H1 (cell line): ENCODE measurements around the gene MYO1F. TPM values are rescaled to one million over a fixed set of nuclear protein-coding genes. Genes with fewer than 3 reads are reported as not detected.
A peak's percentile ranks its signal among the peaks of the same experiment; 100 is the strongest.

Experiments
- CTCF ChIA-PET: fragments of 300-600 bp; sonication (Branson Sonifier 250); formaldehyde crosslinking; loops from one replicate; lab custom pipeline; 2021; ENCODE audit not compliant: partially characterized antibody; lab: Charles Lee
- POLR2A ChIA-PET: fragments of 300-600 bp; sonication (Branson Sonifier 250); formaldehyde crosslinking; loops from one replicate; lab custom pipeline; 2021; ENCODE audit warnings: inconsistent platforms; ENCODE audit not compliant: partially characterized antibody; lab: Charles Lee
- DNase-seq, 2 experiments: peaks; one replicate each; pipeline versions ENCODE4 v3.0.0 to v3.0.0-alpha.2; 2010 to 2022; ENCODE audit warnings: low spot score in 2 of 2, low read depth in 1 of 2, mixed read lengths in 1 of 2
- FAIRE-seq: peaks from 2 replicates; lab custom pipeline; 2011; peaks lifted over from hg19 to GRCh38; lab: Jason Lieb, UNC
- H2AFZ ChIP-seq: 2 replicates; pipeline ENCODE4 v1.8.1; 2012; ENCODE audit warnings: low read length, inconsistent platforms
- H2AK5ac ChIP-seq: 2 replicates; pipeline ENCODE4 v1.6.1; 2013; ENCODE audit warnings: low read depth, low read length
- H2BK120ac ChIP-seq: replicated peaks from 2 replicates; pipeline ENCODE3; 2013; ENCODE audit warnings: low read depth, low read length, inconsistent platforms
- H2BK12ac ChIP-seq: 2 replicates; pipeline ENCODE4 v1.6.1; 2013; ENCODE audit warnings: low read depth, low read length
- H2BK15ac ChIP-seq: 2 replicates; pipeline ENCODE4 v1.6.1; 2013; ENCODE audit warnings: low read length
- H2BK20ac ChIP-seq: 2 replicates; pipeline ENCODE4 v1.6.1; 2013; ENCODE audit warnings: low read length
- H2BK5ac ChIP-seq: 2 replicates; pipeline ENCODE4 v1.6.1; 2013; ENCODE audit warnings: low read depth, low read length
- H3K14ac ChIP-seq: 2 replicates; pipeline ENCODE4 v1.6.1; 2013; ENCODE audit warnings: inconsistent platforms; ENCODE audit not compliant: insufficient read length
- H3K18ac ChIP-seq: 2 replicates; pipeline ENCODE4 v1.6.1; 2013; ENCODE audit warnings: low read length; ENCODE audit errors: extremely low read depth
- H3K23ac ChIP-seq: 2 replicates; pipeline ENCODE4 v1.6.1; 2013; ENCODE audit warnings: inconsistent platforms; ENCODE audit not compliant: insufficient read length
- H3K23me2 ChIP-seq: 2 replicates; pipeline ENCODE4 v1.6.1; 2013; ENCODE audit warnings: low read depth, low read length
- H3K27ac ChIP-seq: 2 replicates; pipeline ENCODE4 v1.6.1; 2011; ENCODE audit warnings: low read depth, low read length, inconsistent platforms
- H3K27me3 ChIP-seq, 4 experiments: replicated peaks in 1 of 4; 1 replicate in 1 of 4; 2 replicates in 3 of 4; pipeline versions ENCODE4 v1.6.1 to v1.8.1; 2011 to 2013; ENCODE audit warnings: low read length in 3 of 4, mild to moderate bottlenecking in 3 of 4, inconsistent platforms in 2 of 4, mixed read lengths in 2 of 4, moderate library complexity in 1 of 4; ENCODE audit not compliant: control insufficient read depth in 3 of 4, insufficient read depth in 3 of 4; ENCODE audit errors: extremely low read depth in 1 of 4
- H3K36me3 ChIP-seq, 4 experiments: 2 replicates each; pipeline versions ENCODE4 v1.6.1 to v1.8.1; 2011 to 2013; ENCODE audit warnings: mild to moderate bottlenecking in 4 of 4, low read length in 3 of 4, moderate library complexity in 2 of 4, control low read depth in 1 of 4, inconsistent platforms in 1 of 4; ENCODE audit not compliant: insufficient read depth in 4 of 4, control insufficient read depth in 2 of 4
- H3K4ac ChIP-seq: replicated peaks from 2 replicates; pipeline ENCODE3; 2013; ENCODE audit warnings: low read length, low read depth, mixed read lengths, inconsistent platforms; ENCODE audit not compliant: insufficient read length
- H3K4me1 ChIP-seq, 4 experiments: replicated peaks in 1 of 4; 1 replicate in 1 of 4; 2 replicates in 3 of 4; pipeline versions ENCODE4 v1.6.1 to v1.8.1; 2011 to 2013; ENCODE audit warnings: low read length in 3 of 4, inconsistent platforms in 2 of 4, mixed read lengths in 1 of 4; ENCODE audit not compliant: insufficient read depth in 4 of 4, control insufficient read depth in 3 of 4
- H3K4me2 ChIP-seq, 2 experiments: 2 replicates each; pipeline versions ENCODE4 v1.6.1 to v1.8.1; 2011 to 2013; ENCODE audit warnings: low read depth in 2 of 2, low read length in 2 of 2, control low read depth in 1 of 2, inconsistent platforms in 1 of 2, mild to moderate bottlenecking in 1 of 2; ENCODE audit not compliant: insufficient read depth in 1 of 2
- H3K4me3 ChIP-seq, 4 experiments: fragments of 200-600, 300-600 bp in 1 of 4; sonication (generic), shearing (Covaris generic), sonication (Bioruptor Twin) in 1 of 4; 2 replicates each; pipeline versions ENCODE4 v1.5.1 to v1.8.1; 2011 to 2016; ENCODE audit warnings: low read length in 4 of 4, low read depth in 3 of 4, control low read depth in 2 of 4, inconsistent platforms in 2 of 4, mild to moderate bottlenecking in 2 of 4, mixed read lengths in 1 of 4, moderate library complexity in 1 of 4; ENCODE audit not compliant: insufficient read depth in 2 of 4; ENCODE audit errors: extremely low read depth in 1 of 4
- H3K56ac ChIP-seq: replicated peaks from 2 replicates; pipeline ENCODE3; 2013; ENCODE audit warnings: low read depth, mild to moderate bottlenecking, mixed read lengths, low read length, inconsistent platforms; ENCODE audit not compliant: insufficient read length
- H3K79me1 ChIP-seq: 2 replicates; pipeline ENCODE4 v1.6.1; 2013; ENCODE audit warnings: low read depth, low read length, control low read depth
- H3K79me2 ChIP-seq, 2 experiments: 2 replicates each; pipeline versions ENCODE4 v1.6.1 to v1.8.1; 2012 to 2013; ENCODE audit warnings: low read length in 2 of 2, mild to moderate bottlenecking in 2 of 2, inconsistent platforms in 1 of 2; ENCODE audit not compliant: insufficient read depth in 2 of 2, control insufficient read depth in 1 of 2
- H3K9ac ChIP-seq, 4 experiments: replicated peaks in 1 of 4; 1 replicate in 1 of 4; 2 replicates in 3 of 4; pipeline versions ENCODE4 v1.6.1 to v1.8.1; 2011 to 2013; ENCODE audit warnings: low read depth in 3 of 4, low read length in 3 of 4, control low read depth in 2 of 4, mild to moderate bottlenecking in 2 of 4, moderate library complexity in 2 of 4, inconsistent platforms in 1 of 4; ENCODE audit errors: extremely low read depth in 1 of 4
- H3K9me3 ChIP-seq, 2 experiments: 2 replicates each; pipeline versions ENCODE4 v1.6.1 to v1.8.1; 2012 to 2013; ENCODE audit warnings: mild to moderate bottlenecking in 2 of 2, moderate library complexity in 2 of 2, control low read depth in 1 of 2, inconsistent platforms in 1 of 2, low read depth in 1 of 2, low read length in 1 of 2, mixed read lengths in 1 of 2; ENCODE audit not compliant: insufficient read depth in 2 of 2
- H4K20me1 ChIP-seq, 2 experiments: replicated peaks in 1 of 2; 2 replicates each; pipeline versions ENCODE3 to v1.8.1; 2011 to 2013; ENCODE audit warnings: inconsistent platforms in 2 of 2, low read length in 2 of 2, mild to moderate bottlenecking in 1 of 2; ENCODE audit not compliant: insufficient read depth in 2 of 2, control insufficient read depth in 1 of 2
- H4K5ac ChIP-seq: 2 replicates; pipeline ENCODE4 v1.6.1; 2013; ENCODE audit warnings: low read length, low read depth, mixed read lengths, inconsistent platforms; ENCODE audit not compliant: insufficient read length
- H4K8ac ChIP-seq: 2 replicates; pipeline ENCODE4 v1.8.0; 2013; ENCODE audit warnings: mild to moderate bottlenecking, moderate library complexity, low read length, inconsistent platforms; ENCODE audit not compliant: insufficient read depth; ENCODE audit errors: extremely low read depth
- H4K91ac ChIP-seq: replicated peaks from 2 replicates; pipeline ENCODE3; 2013; ENCODE audit warnings: low read length, mixed read lengths, inconsistent platforms; ENCODE audit not compliant: insufficient read length
- ASH2L ChIP-seq: fragments of 200-600, 300-600 bp; sonication (generic); IDR thresholded peaks from one replicate; pipeline ENCODE4 v1.7.1; 2017; ENCODE audit warnings: low read length
- CHD2 ChIP-seq: IDR thresholded peaks from 2 replicates; pipeline ENCODE4 v1.6.1; 2012; ENCODE audit warnings: low read length, improper control_type of control experiment
- E2F6 ChIP-seq: IDR thresholded peaks from 2 replicates; pipeline ENCODE4 v1.6.1; 2012; ENCODE audit warnings: inconsistent platforms
- EGR1 ChIP-seq: IDR thresholded peaks from 2 replicates; pipeline ENCODE4 v1.6.1; 2011; ENCODE audit warnings: low read depth, low read length, borderline replicate concordance
- PHF8 ChIP-seq: fragments of 200-600 bp; sonication (generic); conservative IDR thresholded peaks from 2 replicates; pipeline ENCODE4 v1.7.1; 2012; ENCODE audit warnings: low read depth, mild to moderate bottlenecking, inconsistent platforms, low read length, moderate library complexity
- RAD21 ChIP-seq, 2 experiments: IDR thresholded peaks in 1 of 2; conservative IDR thresholded peaks in 1 of 2; 2 replicates each; pipeline ENCODE4 v1.6.1; 2011; ENCODE audit warnings: low read depth in 2 of 2, low read length in 2 of 2, improper control_type of control experiment in 1 of 2, inconsistent platforms in 1 of 2, mild to moderate bottlenecking in 1 of 2, moderate library complexity in 1 of 2
- SAP30 ChIP-seq: fragments of 300-600 bp; sonication (generic); IDR thresholded peaks from 2 replicates; pipeline ENCODE4 v1.7.1; 2012; ENCODE audit warnings: low read length, moderate library complexity, mild to moderate bottlenecking, inconsistent platforms; ENCODE audit not compliant: insufficient read depth, insufficient replicate concordance
- SP4 ChIP-seq: IDR thresholded peaks from 2 replicates; pipeline ENCODE4 v1.6.1; 2012; ENCODE audit warnings: low read length, inconsistent platforms
- TEAD4 ChIP-seq: IDR thresholded peaks from 2 replicates; pipeline ENCODE4 v1.6.1; 2012; ENCODE audit warnings: low read depth, low read length, inconsistent platforms, mixed read lengths
- WGBS, 2 experiments: shearing (Covaris generic) in 1 of 2; methylation state at CpG; one replicate each; pipeline versions ENCODE4 v1.1.6 to v1.1.7; 2013 to 2015; ENCODE audit warnings: low lambda C conversion rate in 2 of 2, mixed read lengths in 2 of 2, inconsistent platforms in 1 of 2, low coverage in 1 of 2, missing lambda C conversion rate in 1 of 2; ENCODE audit not compliant: insufficient replicate concordance in 2 of 2, insufficient coverage in 1 of 2, insufficient read length in 1 of 2; ENCODE audit errors: extremely low coverage in 1 of 2, missing lambda C conversion rate in 1 of 2; 5-methylcytosine and 5-hydroxymethylcytosine counted together
- polyA plus RNA-seq, 7 experiments: library from polyadenylated mRNA; depleted of rRNA in 3 of 7; stranded (reverse) in 5 of 7; unstranded in 2 of 7; fragments of >200 nt in 5 of 7; fragments of 200-250 nt in 2 of 7; gene quantifications; 1 replicate in 5 of 7; 2 replicates in 1 of 7; 4 replicates in 1 of 7; pipeline versions ENCODE4 v1.2.1 to v1.2.3, GENCODE V29; 2011 to 2013; ENCODE audit warnings: missing spikeins in 2 of 7, mixed read lengths in 2 of 7
- total RNA-seq: library from RNA; stranded (reverse); fragmentation: NEBNext Ultra II Directional; extraction: Animal tissue kit (Norgen Biotek cat#: 25700); gene quantifications from 2 replicates; pipeline ENCODE4 v1.2.1, GENCODE V29; 2021

The MYO1F gene
- total and polyA plus RNA-seq, 2 of the 8 experiments (the other 6 are each of a cell fraction or from before 2014, with no cell fraction given) = 1.4 to 4.6 TPM

- Histone ChIP-seq H3K4me3 (peak overlapping the region; percentile 32 to 70 (median 62)), H2BK5ac (no peak overlapping the region; the same call in 1 of the 2 replicates), H2BK120ac (no peak overlapping the region), H4K8ac (peak overlapping the region; percentile 91), H2BK12ac (no peak overlapping the region), H3K18ac (peak overlapping the region; percentile 78), H3K56ac (peak overlapping the region; percentile 30), H2BK20ac (no peak overlapping the region), H4K5ac (peak overlapping the region; percentile 52), H2AFZ (no peak overlapping the region), H3K4me2 (peak overlapping the region; percentile 54 to 79), H2AK5ac (no peak overlapping the region), H3K23ac (no peak overlapping the region), H3K4ac (peak overlapping the region; percentile 57), H4K91ac (peak overlapping the region; percentile 27), H3K27me3 (no peaks in the 10 kb centered on the region), H3K9ac (peak overlapping the region in 3 of 4 experiments; percentile 37 to 53 (median 51); a peak in 5 of 7 replicates), H3K79me2 (no peaks in the 10 kb centered on the region), H3K79me1 (peaks cover 3% of the 10 kb centered on the region; the same call in 1 of the 2 replicates), H3K4me1 (peaks cover 0 to 6% (median 5%) of the 10 kb centered on the region in 4 experiments; a peak in 5 of 7 replicates), H3K23me2 (peaks cover 11% of the 10 kb centered on the region; the same call in 1 of the 2 replicates), H4K20me1 (no peaks in the 10 kb centered on the region), H3K36me3 (peaks cover 0 to 2% (median 0%) of the 10 kb centered on the region in 4 experiments; a peak in 1 of 8 replicates), H3K27ac (no peak overlapping the region), H3K9me3 (no peaks in the 10 kb centered on the region), H2BK15ac (peak overlapping the region; percentile 75; the same call in 1 of the 2 replicates), H3K14ac (no peak overlapping the region)
- FAIRE-seq = no peak
- peak; percentile 49 to 94 for DNase-seq
- ChIA-PET CTCF (interaction anchor here (0.7 to 4.3 kb wide), 19 partner anchors 8 to 164 kb away, joined by 3 to 30 read pairs (median 3); partner anchors contain the start of gene MYO1F), POLR2A (interaction anchor here (0.6 to 3.8 kb wide), 17 partner anchors 8 to 1751 kb away, joined by 3 to 21 read pairs (median 3); partner anchors contain the start of genes HNRNPM and ZNF414)
- 3% methylated on average over 50 of the region's 56 CpGs; no CpG with 5 or more reads in 1 of the 2 experiments for WGBS, 2 experiments
- peak; percentile 19; the same call in 1 of the 2 replicates for TF ChIP-seq EGR1
- peak; percentile 12; the same call in 1 of the 2 replicates for TF ChIP-seq CHD2
- peak; percentile 36; the same call in 1 of the 2 replicates for TF ChIP-seq E2F6
- peak; percentile 23 for TF ChIP-seq SAP30
- no peak for TF ChIP-seq SP4
- peak; percentile 43 for TF ChIP-seq ASH2L
- TF ChIP-seq PHF8 = 0 out of 2 replicates have a peak, but pooled peaks have one; percentile 51
- TF ChIP-seq TEAD4 = no peak
- TF ChIP-seq RAD21 (IDR thresholded peaks at IDR 0.05 in 1 of 2, conservative IDR thresholded peaks at IDR 0.05 in 1 of 2; ENCODE audit: low read depth in 2 of 2, low read length in 2 of 2) = peak; percentile 29 to 58; a peak in 3 of 4 replicates
Observed at GRCh38 chr19:8505680-8506401, 71.4 kb downstream of the MYO1F start.
